ENCODE data around the gene POLRMT.
A peak's percentile ranks its signal among the peaks of the same experiment; 100 is the strongest.
"Not testable (repeated sequence)": the region's sequence is repeated elsewhere in the genome, so short reads cannot be mapped to it uniquely, and the experiment has no call there.

POLRMT gene

DNA sequence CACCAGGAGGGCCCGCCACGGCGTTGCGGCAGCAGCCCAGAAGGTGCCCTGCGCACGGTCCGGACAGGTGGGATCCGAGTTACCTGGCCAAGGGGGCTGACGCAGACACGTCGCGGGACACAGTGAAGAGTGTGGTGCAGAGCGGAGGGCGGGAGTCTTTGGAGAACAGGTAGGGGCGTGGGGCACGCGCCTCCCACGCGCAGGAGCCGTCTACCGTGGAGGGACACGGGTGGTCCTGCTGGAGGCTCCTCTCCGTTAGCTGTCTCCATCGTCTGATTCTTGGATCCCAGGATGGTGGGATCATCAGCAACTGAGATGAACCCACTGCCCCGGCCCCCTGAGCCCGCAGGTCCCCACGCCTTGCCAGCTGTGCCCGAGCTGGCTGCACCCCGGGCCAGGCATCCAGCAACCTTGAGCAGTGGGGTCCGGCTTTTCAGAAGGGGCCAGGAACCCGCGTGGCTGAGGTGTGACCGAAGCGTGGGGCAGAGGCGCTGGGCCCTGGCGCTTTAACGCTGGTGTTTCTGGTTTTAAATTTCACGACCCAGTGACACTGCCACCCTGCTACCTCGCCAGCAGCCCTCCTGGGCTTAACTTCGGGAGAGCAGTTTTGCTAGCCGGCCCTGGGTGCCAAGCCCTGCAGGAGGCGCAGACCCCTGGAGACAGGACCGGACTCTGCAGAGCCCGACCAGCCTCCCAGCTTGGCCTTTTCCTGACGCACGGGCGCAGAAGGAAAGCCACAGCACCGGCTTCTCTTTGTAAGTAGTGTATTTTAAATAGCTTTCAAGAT lies 13.6 kb upstream of the POLRMT start:
- DNase-seq = no peak

GRCh38 chr19:645912-646778 lies 12.8 kb upstream of the POLRMT start:
- DNase-seq = no peak

DNA sequence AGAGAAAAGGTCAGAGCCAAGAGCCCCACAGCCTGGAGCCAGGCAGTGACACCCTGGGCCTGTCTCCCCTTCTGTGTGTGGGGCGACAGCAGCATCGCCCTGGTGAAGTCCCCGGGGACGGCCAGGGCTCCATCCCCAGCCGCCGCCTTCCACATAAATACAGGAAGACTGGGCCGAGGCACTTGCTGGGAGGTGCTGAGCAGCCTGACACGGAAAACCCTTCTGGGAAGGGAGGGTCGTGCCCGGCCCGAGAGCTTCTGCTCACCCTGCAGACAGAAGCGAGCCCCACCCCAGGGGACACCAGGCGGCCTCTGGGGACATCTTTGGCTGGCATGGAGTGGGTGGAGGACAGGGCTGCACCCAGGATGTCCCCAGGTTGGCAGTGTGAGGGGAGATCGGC lies 11.5 kb upstream of the POLRMT start:
- no peak for DNase-seq

DNA sequence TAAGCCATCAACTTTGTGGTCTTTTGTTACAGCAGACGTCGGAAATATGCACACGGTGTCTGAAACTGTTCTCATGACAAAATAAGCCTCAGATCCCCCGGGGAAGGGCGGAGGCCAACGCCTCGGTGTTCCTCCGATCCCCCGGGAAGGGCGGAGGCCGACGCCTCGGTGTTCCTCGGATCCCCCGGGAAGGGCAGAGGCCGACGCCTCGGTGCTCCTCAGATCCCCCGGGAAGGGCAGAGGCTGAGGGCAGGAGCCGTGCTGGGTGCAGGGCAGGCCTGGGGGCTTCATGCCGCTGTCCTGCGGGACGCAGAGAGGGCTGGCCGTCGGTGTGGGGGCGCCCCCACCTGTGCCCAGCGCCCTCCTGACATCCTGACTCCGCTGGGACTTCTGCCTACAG lies 11.0 kb upstream of the POLRMT start:
- no peak for DNase-seq

GRCh38 chr19:643736-644135 lies 10.4 kb upstream of the POLRMT start:
- no peak for DNase-seq

DNA sequence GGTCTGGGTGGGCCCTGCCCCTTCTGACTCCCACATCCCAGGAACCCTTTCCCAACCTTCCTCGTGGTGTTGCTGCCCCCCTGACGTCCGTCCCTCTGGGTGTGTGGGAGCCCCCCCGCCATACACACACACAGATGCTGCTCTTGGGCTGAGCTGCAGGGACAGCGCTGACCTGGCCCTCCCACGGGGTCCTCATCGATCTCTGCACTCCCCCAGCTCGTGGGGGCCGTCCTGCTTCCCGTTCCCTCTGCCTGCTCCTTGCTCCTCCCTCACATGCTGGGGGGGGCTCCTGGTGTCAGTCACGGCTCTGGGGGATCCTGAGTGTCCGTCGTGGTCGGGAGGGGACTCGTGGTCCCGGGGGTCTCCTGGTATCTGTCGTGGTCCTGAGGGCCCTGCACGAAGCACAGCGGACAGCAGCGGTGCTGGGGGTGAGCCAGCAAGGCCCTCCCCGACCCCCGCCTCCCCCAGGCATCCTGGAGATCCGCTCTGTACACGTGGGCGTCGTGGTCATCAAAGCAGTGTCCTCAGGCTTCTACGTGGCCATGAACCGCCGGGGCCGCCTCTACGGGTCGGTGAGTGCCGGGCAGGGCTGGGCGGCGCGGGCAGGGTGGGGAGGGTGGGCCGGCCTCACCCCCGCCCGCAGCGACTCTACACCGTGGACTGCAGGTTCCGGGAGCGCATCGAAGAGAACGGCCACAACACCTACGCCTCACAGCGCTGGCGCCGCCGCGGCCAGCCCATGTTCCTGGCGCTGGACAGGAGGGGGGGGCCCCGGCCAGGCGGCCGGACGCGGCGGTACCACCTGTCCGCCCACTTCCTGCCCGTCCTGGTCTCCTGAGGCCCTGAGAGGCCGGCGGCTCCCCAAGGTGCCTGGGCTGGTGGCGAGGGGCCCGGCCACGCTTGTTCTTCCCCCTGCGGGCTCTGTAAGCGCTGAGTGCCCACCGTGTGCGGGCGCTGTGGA lies 9.7 kb upstream of the POLRMT start:
- no peak for DNase-seq

DNA sequence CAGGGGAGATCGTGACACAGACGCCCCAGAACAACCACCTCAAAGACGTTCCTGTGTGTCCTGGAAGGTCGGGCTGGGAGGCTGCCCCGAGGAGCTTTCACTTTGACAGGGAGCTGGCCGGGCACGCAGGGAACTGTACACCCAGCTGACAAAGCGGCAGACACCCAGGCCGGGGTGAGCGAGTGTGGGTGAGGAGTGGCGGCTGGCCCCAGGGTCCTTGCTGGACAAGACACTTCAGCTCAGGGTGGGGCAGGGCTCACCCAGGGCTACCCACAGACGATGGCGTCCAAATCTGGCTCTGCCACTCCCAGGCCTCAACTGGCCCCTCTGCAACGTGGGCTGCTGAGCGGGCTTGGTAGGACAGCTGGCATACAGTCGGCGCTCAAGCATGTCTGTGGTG lies 8.4 kb upstream of the POLRMT start:
- no peak for DNase-seq

DNA sequence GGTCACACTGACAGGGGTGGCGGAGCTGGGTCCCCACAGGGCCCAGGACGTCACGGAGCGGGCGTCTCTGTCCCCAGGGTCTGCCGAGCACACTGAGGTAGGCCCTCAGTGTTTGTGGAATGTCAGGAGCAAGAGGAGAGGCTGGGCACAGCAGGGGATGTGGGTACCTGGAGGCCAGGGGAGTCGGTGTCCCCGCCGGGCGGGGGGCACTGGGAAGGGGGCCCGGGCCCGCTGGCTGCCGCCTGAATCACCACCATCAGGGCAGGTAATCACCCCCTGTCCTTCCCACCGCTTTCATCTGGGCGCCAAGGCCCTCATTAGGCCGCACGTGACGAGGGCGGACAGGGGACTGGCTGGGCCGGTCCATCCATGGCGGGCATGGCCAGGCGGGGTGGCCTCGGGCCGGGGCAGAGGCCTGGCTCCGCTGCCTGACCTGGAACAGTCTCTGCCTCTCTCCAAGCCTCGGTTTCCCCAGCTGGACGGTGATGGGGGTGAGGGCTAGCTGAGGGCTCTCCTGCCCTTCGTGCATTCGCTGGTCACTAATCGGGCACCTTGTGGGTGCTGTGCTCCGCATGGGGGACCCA lies 7.4 kb upstream of the POLRMT start:
- DNase-seq = no peak

GRCh38 chr19:640161-640558 lies 6.8 kb upstream of the POLRMT start:
- no peak for DNase-seq

- peak; percentile 78 for DNase-seq
These were observed 6.2 kb upstream of the POLRMT start, which contains the start of gene FGF22 for GRCh38 chr19:639253-640160. Gene FGF22 (plus strand): TSS chr19:639879. CDS start chr19:639926, 47 bp downstream.

DNA sequence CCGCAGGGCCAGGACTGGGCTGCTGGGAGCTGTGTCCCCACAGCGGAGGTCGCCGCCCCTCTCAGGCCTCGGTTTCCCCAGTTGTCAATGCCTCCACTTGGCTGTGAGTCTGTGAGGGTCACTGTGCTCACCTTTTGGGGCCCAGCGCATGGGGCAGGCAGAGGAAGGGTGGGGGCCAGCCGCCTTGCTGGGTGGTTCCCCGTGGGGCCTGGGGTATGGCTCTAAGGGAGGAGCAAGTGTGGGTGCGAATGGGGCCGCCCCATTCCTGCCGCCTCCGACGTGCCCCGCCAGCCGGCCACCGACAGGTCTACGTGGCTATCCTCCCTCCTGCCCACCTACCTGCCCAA lies 5.5 kb upstream of the POLRMT start:
- no peak for DNase-seq

DNA sequence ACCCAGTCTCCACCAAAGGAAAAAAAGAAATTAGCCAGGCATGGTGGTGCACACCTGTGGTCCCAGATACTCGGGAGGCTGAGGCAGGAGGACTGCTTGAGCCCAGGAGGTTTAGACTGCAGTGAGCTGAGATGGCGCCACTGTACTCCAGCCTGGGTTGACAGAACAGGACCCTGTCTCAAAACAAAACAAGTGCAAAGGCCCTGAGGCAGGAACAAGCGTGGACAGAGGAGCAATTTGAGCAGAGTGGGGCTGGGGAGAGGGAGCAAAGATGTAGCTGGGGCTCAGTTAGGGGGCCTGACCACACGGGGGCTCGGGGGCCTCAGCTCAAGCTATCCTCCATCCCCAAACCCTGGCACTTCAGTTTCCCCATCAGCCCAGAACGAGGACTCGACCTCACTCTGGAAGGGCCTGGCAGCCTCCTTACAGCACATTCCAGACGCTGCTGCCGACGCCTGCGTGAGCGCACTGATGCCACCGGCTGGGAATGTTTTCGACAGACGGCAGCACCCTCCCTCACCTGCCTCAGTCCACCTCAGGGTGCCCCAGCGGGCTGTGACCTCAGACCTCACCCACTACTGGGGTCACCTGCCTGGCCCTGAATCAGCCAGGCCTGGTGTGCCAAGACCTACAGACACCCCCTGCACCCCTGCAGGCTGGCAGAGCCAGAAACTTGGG lies 1.8 kb upstream of the POLRMT start:
- DNase-seq = no peak

DNA sequence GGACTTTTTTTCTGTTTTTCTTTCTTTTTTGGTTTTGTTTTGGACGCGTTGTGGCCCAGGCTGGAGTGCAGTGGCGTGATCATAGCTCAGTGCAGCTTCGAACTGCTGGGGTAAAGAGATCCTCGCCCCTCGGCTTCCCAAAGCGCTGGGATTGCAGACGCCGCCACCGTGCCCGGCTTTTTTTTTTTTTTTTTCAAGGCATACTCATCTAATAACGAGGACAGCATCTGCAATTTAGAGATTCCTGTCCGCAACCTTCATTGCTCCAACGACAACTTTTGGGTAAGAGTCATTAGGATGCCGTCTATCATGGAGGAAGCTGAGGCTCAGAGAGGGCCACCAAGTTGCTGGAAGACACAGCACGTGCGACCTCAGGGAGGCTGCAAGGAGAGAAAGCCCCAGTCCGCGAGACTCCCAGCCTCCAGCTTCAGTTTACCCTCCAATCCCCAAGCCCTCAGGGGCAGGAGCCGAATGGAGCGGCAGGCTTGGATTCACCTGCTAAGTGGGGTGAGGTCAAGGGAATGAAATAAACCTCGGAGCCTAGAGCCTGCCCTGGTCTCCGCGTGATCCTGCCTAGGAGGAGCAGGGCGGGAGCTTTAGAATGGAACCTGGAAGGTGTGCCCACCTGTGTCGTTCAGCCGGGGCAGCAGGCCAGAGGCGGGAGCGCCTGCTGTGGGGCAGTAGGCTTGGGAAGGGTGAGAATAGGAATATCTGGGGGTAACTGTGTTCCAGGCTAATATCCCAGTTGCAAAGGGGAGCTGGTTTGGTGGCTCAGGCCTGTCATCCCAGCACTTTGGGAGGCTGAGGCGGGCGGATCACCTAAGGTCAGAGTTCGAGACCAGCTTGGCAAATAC lies 676 bp upstream of the POLRMT start:
- DNase-seq = peak in 1 of 2 experiments; percentile 23

- DNase-seq = no peak
These were observed 714 bp downstream of the POLRMT start for GRCh38 chr19:632579-633067.

DNA sequence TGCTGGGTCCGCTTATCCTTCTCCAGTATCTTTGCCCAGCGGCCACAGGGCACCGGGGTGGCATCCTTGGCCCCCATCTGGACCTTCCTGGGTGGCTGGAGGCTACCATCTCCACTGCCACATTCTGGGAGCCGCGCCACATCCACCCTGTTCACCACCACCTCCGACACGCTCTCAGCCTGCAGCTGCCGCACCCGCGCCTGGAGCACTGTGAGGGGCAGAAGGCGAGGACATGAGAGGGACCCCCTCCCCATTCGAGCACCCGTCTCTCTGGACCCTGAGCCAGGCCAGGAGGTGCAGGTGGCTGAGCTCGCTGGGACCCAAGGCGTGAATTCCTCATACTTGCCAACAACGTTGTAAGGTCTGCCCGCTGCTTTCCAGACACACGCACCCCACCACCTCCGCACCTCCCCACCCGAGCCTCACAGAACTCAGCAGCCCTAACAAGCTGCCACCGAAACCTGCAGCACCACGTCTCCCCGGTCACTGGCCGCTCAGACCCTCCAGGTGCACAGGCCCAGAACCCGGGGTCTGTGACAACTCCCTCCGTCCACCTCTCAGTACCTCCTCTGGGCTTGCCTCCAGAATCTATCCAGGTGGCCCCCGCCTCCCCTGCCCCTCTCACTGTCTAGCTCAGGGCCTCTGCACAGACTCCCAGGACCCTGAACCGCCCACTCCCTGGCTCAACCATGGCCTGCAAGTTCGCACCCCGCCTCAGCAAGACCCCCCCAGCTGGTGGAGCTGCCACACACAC lies 3.2 kb downstream of the POLRMT start:
- no peak for DNase-seq

GRCh38 chr19:629515-629914 lies 3.8 kb downstream of the POLRMT start:
- peak in 1 of 2 experiments; percentile 65 for DNase-seq

GRCh38 chr19:628168-628567 lies 5.2 kb downstream of the POLRMT start:
- no peak for DNase-seq

DNA sequence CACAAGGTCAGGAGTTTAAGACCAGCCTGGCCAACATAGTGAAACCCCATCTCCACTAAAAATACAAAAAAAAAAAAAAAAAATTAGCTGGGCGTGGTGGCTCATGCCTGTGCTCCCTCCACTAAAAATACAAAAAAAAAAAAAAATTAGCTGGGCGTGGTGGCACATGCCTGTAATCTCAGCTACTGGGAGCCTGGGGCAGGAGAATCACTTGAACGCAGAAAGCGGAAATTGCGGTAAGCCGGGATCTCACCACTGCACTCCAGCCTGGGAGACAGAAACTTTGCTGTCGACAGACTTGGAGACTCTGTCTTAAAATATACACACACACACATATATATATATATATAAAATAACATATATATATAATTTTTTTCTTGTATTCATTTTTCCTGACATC lies 6.8 kb downstream of the POLRMT start:
- not testable (repeated sequence) for DNase-seq

- DNase-seq = no peak
These were observed 8.1 kb downstream of the POLRMT start for GRCh38 chr19:625257-625656.

Data from NCI-H524 (cell line).